ENCODE data around the gene EPB41L2. TPM values are rescaled to one million over a fixed set of nuclear protein-coding genes. Genes with fewer than 3 reads are reported as not detected.

The EPB41L2 gene
- total RNA-seq, 1 experiment from 2014 or later, result 181 TPM

DNA sequence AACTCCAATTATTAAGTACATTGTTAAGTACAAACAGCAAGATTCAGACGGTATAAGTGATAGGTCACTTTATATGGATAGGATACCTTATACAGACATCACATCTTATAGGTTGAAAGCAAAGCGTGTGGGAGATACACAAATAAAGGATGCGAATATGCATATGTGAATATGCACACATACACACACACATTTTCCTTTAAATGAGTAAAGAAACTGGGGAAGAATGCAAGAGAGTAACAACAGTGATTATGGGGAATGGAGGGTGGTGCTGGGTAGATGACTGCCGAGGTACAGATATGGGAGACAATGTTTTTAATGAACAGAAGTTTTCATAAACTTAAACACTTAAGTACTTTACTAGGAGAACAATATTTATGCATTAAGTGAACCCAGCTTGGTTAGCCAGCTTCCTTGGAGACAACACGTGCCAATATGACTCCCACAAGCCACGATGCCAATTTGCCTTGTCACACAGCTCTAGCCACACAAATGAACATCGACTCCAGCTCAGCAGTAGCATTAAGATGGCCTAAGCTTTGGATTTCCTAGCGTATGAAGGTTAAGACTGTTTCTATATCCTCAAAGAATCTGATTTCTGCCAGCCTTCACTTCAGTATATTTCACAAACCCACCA is 96.6 kb downstream of the EPB41L2 start:
- no peak overlapping the region for H3K27ac ChIP-seq (ENCODE audit: low read depth, low read length, poor library complexity, severe bottlenecking)
- DNase-seq (ENCODE audit: low spot score), result no peak
- no peak overlapping the region for H3K4me3 ChIP-seq (ENCODE audit: low read depth, low read length, poor library complexity, severe bottlenecking)
- peaks cover 60% of the 10 kb centered on the region for H3K4me1 ChIP-seq (ENCODE audit: insufficient read depth, low read length, poor library complexity, severe bottlenecking)
- ChIA-PET POLR2A (ENCODE audit: low non-redundant PET) (interaction anchor here (0.6 to 1.0 kb wide), 2 partner anchors 30 to 287 kb away, joined by 3 to 7 read pairs; no protein-coding TSS in a partner anchor), CTCF (no interaction called here)
- H3K36me3 ChIP-seq (ENCODE audit: insufficient read depth, low read length, poor library complexity, severe bottlenecking), result no peaks in the 10 kb centered on the region
- TF ChIP-seq EZH2 (IDR thresholded peaks at IDR 0.05; ENCODE audit: borderline replicate concordance, low read depth, low read length, poor library complexity, severe bottlenecking), result no peak
- TF ChIP-seq, protein P1, sequence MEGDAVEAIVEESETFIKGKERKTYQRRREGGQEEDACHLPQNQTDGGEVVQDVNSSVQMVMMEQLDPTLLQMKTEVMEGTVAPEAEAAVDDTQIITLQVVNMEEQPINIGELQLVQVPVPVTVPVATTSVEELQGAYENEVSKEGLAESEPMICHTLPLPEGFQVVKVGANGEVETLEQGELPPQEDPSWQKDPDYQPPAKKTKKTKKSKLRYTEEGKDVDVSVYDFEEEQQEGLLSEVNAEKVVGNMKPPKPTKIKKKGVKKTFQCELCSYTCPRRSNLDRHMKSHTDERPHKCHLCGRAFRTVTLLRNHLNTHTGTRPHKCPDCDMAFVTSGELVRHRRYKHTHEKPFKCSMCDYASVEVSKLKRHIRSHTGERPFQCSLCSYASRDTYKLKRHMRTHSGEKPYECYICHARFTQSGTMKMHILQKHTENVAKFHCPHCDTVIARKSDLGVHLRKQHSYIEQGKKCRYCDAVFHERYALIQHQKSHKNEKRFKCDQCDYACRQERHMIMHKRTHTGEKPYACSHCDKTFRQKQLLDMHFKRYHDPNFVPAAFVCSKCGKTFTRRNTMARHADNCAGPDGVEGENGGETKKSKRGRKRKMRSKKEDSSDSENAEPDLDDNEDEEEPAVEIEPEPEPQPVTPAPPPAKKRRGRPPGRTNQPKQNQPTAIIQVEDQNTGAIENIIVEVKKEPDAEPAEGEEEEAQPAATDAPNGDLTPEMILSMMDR (conservative IDR thresholded peaks at IDR 0.05; ENCODE audit: low read depth, low read length), result no peak
- H3K9me3 ChIP-seq (ENCODE audit: low read depth, low read length, poor library complexity, severe bottlenecking), result no peaks in the 10 kb centered on the region
- intact Hi-C loops (cut with micrococcal nuclease; ENCODE audit: unreplicated experiment), result no loop called here
- no TSS peak for BruUV-seq (replicated peaks)
- no peaks in the 10 kb centered on the region for H3K27me3 ChIP-seq (replicated peaks; ENCODE audit: insufficient read depth, low read depth, low read length, poor library complexity)

DNA sequence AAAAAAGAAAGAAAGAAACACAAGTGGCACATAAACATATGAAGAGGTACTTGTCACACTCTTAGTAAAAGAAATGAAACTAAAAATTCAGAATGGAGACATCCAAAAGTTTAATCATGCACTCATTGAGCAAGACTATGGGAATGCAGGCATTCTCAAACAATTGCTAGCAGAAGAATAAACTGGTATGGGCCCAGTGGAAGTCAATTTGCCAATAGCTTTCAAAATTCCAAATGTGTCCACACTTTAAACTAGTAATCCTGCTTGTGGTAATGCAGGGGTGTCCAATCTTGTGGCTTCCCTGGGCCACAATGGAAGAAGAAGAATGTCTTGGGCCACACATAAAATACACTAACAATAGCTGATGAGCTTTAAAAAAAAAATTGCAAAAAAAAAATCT is 97.4 kb downstream of the EPB41L2 start:
- Histone ChIP-seq H3K4me1 (ENCODE audit: insufficient read depth, low read length, poor library complexity, severe bottlenecking) (peaks cover 60% of the 10 kb centered on the region), H3K27me3 (replicated peaks; ENCODE audit: insufficient read depth, low read depth, low read length, poor library complexity) (no peaks in the 10 kb centered on the region), H3K36me3 (ENCODE audit: insufficient read depth, low read length, poor library complexity, severe bottlenecking) (no peaks in the 10 kb centered on the region), H3K27ac (ENCODE audit: low read depth, low read length, poor library complexity, severe bottlenecking) (no peak overlapping the region), H3K9me3 (ENCODE audit: low read depth, low read length, poor library complexity, severe bottlenecking) (no peaks in the 10 kb centered on the region), H3K4me3 (ENCODE audit: low read depth, low read length, poor library complexity, severe bottlenecking) (no peak overlapping the region)
- TF ChIP-seq, protein P1 (conservative IDR thresholded peaks at IDR 0.05; ENCODE audit: low read depth, low read length), result no peak
- no peak for TF ChIP-seq EZH2 (IDR thresholded peaks at IDR 0.05; ENCODE audit: borderline replicate concordance, low read depth, low read length, poor library complexity, severe bottlenecking)
- CTCF ChIA-PET, result interaction anchor here (0.7 kb wide), 1 partner anchor 1468 kb away, joined by 4 read pairs; no protein-coding TSS in a partner anchor
- no TSS peak for BruUV-seq (replicated peaks)
- intact Hi-C loops (cut with micrococcal nuclease; ENCODE audit: unreplicated experiment), result no loop called here
- POLR2A ChIA-PET (ENCODE audit: low non-redundant PET), result no interaction called here
- no peak for DNase-seq (ENCODE audit: low spot score)

- H3K27ac ChIP-seq (ENCODE audit: low read depth, low read length, poor library complexity, severe bottlenecking), result no peak overlapping the region
- no peaks in the 10 kb centered on the region for H3K36me3 ChIP-seq (ENCODE audit: insufficient read depth, low read length, poor library complexity, severe bottlenecking)
- POLR2A ChIA-PET (ENCODE audit: low non-redundant PET), result no interaction called here
- CTCF ChIA-PET, result interaction anchor here (0.7 kb wide), 1 partner anchor 1467 kb away, joined by 4 read pairs; no protein-coding TSS in a partner anchor
- DNase-seq (ENCODE audit: low spot score), result no peak
- H3K4me1 ChIP-seq (ENCODE audit: insufficient read depth, low read length, poor library complexity, severe bottlenecking), result peaks cover 60% of the 10 kb centered on the region
- no peak overlapping the region for H3K4me3 ChIP-seq (ENCODE audit: low read depth, low read length, poor library complexity, severe bottlenecking)
- no peaks in the 10 kb centered on the region for H3K27me3 ChIP-seq (replicated peaks; ENCODE audit: insufficient read depth, low read depth, low read length, poor library complexity)
- TF ChIP-seq, protein P1 (conservative IDR thresholded peaks at IDR 0.05; ENCODE audit: low read depth, low read length), result no peak
- TF ChIP-seq EZH2 (IDR thresholded peaks at IDR 0.05; ENCODE audit: borderline replicate concordance, low read depth, low read length, poor library complexity, severe bottlenecking), result no peak
- H3K9me3 ChIP-seq (ENCODE audit: low read depth, low read length, poor library complexity, severe bottlenecking), result no peaks in the 10 kb centered on the region
- intact Hi-C loops (cut with micrococcal nuclease; ENCODE audit: unreplicated experiment), result no loop called here
- no TSS peak for BruUV-seq (replicated peaks)
Observed at GRCh38 chr6:130964808-130965604, 98.0 kb downstream of the EPB41L2 start.
